GM13976 (cell line): Measurements from ENCODE around the gene SOST.

Experiments used
- DNase-seq: peaks from one replicate; pipeline ENCODE4 v3.0.0; 2012; ENCODE audit warnings: low spot score
- in situ Hi-C: fragments of 300-500 bp; cut with MboI; formaldehyde crosslinking; loops from one replicate; pipeline ENCODE4 v1.12.0; 2022; ENCODE audit warnings: low sequenced_read_pairs, mixed read lengths, inconsistent platforms; ENCODE audit not compliant: unreplicated experiment
- TF ChIP-seq, protein P1 (sequence below): IDR thresholded peaks from 2 replicates; pipeline ENCODE4 v1.5.1; 2012; ENCODE audit warnings: borderline replicate concordance, mild to moderate bottlenecking; ENCODE audit not compliant: insufficient read depth; ENCODE audit errors: extremely low read depth, missing control alignments, control extremely low read depth

The SOST gene

DNA sequence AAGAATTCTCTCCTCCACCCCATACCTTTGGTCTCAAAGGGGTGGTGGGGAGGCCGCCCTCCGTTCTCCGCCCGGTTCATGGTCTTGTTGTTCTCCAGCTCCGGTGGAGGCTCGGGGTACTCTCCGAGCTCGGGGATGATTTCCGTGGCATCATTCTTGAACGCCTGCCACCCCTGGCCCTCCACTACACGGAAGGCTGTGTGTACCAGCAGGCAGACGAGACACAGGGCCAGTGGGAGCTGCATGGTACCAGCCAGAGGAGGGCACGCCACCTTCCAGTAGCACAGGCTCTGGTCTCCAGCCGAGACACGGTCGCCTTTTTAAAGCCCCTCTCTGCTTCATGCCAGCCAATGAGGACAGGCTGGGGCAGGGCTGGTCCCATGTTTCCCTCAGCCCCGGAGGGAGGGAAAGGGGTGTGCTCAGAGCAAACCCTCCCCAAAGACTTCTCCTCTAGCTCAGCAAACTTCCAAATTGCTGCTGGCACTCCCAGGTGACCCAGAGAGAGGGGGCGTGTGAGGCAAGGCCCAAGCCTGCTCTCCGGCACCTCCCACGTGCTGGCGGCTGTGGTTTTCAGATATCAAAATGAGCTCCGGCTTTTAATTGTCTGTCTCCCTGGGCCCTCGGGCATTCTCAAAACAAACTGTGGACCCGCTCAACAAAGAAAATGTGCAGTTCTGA, at the start of gene SOST:
TSS of gene SOST (minus strand) at position 295 of the 678 bp plus-strand sequence. CDS start at position 245, 50 bp downstream.
- TF ChIP-seq, protein P1, sequence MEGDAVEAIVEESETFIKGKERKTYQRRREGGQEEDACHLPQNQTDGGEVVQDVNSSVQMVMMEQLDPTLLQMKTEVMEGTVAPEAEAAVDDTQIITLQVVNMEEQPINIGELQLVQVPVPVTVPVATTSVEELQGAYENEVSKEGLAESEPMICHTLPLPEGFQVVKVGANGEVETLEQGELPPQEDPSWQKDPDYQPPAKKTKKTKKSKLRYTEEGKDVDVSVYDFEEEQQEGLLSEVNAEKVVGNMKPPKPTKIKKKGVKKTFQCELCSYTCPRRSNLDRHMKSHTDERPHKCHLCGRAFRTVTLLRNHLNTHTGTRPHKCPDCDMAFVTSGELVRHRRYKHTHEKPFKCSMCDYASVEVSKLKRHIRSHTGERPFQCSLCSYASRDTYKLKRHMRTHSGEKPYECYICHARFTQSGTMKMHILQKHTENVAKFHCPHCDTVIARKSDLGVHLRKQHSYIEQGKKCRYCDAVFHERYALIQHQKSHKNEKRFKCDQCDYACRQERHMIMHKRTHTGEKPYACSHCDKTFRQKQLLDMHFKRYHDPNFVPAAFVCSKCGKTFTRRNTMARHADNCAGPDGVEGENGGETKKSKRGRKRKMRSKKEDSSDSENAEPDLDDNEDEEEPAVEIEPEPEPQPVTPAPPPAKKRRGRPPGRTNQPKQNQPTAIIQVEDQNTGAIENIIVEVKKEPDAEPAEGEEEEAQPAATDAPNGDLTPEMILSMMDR = no peak
- in situ Hi-C loops = no loop called here
- no peak for DNase-seq

DNA sequence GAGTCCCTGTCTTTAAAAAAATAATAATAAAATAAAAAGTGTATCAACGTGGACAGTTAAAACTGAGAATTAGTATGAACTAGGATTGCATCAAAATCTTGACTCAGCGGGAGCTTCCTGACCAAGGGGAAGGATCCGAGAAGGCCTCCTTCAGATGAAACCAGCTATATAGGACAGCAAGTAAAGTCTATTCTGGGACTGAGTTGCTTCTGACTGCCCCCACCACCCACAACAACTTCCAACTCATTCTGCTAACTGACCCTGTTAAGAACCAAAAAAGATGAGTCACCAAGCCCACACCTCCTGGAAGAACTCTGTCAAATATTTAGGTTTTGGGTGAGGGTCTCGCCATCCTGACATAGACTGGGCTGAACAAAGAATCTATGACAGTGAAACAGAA, 49.5 kb upstream of the SOST start:
- DNase-seq = no peak
- TF ChIP-seq, protein P1 = no peak
- in situ Hi-C loops = no loop called here

DNA sequence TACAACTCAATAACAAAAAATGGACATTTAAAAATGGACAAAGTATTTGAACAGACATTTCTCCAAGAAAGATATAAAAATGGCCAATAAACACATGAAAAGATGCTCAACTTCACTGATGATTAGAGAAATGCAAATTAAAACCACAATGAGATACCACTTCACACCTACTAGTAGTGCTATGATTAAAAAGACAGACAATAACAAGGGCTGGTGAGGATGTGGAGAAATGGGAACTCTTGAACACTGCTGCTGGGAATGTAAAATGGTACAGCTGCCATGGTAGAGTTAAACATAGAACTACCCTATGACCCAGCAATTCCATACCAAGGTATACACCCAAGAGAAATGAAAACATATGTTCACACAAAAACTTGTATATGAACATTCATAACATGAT, 46.5 kb upstream of the SOST start:
- DNase-seq = no peak
- in situ Hi-C loops = no loop called here
- TF ChIP-seq, protein P1 = no peak

DNA sequence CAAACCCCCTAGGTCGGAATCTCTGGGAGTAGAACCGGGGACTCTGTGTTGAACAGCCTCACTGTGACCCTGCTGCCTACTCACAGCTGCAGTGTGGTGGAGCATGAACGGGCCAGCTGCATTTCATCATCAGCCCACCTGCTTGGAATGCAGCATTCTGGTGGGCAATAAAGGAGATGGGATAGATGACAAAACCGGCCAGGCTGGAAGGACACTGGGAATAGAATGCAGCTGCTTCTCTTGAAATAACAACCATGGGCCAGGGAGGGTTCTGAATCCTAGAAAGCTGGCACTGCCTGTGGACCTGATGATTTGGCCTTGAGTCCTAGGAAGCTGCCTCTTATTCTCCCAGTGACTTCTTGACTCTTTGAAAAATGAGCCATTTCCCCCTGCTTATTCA, 45.2 kb upstream of the SOST start:
- TF ChIP-seq, protein P1 = no peak
- no peak for DNase-seq
- in situ Hi-C loops = no loop called here

DNA sequence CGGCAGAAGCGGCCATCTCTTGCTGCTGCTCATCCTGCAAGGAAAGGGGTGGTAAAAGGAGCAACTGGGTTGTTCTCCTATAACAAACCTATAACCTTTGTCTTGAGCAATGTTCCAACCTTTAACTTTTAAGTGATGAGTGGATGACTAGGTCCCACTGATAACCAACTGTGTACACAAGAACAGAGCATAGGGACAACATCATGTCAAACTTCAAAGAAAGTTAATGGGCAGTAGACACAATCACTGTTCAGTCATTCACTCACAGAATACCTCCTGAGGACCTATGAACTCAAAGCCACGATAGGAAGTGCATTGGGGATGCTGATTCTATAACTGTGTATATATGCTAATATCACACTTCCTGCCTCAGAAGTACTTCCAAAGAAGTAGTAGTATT, 43.3 kb upstream of the SOST start:
- TF ChIP-seq, protein P1 = no peak
- in situ Hi-C loops = no loop called here
- DNase-seq = no peak

DNA sequence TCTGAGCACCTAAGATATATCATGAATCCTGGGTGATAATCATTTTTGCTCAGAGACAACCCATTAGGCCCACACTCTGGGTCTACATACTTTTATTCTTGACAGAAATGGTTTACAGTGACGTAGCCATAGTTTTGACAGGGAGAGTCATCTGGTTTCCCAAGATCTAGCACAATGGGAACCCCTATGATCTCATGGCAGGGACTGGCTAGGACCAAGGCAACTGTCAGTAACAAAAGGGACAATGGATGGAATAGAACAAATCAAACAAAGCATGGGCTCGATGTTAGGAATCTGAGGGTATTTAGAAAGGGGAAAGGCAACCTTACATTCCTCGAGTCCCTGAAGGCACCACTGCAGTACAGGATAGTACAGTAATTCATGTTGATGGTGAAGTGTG, 42.1 kb upstream of the SOST start:
- DNase-seq = no peak
- TF ChIP-seq, protein P1 = no peak
- in situ Hi-C loops = no loop called here
